Gastrocnemius medialis (tissue), 4 donors: Measurements from ENCODE around the gene RHOV. TPM values are rescaled to one million over a fixed set of nuclear protein-coding genes. Genes with fewer than 3 reads are reported as not detected.

Experiments
- ATAC-seq, 2 donors: fragments of 150-250 bp; one replicate each; pipeline ENCODE4 v1.9.1; 2016
- DNase-seq, 2 donors: peaks; one replicate each; pipeline ENCODE4 v3.0.0-alpha.2; 2019
- H3K27ac ChIP-seq, 4 donors: fragments of 200-600 bp; sonication (generic); 1 replicate in 1 of 4; 2 replicates in 3 of 4; pipeline ENCODE4 v1.5.1; 2016 to 2018; ENCODE audit warnings: mild to moderate bottlenecking in 2 of 4, moderate library complexity in 1 of 4
- H3K27me3 ChIP-seq, 3 donors: fragments of 200-600 bp; sonication (generic) in 2 of 3; 1 replicate in 1 of 3; 2 replicates in 2 of 3; pipeline versions ENCODE4 v1.5.1 to v1.6.0; 2016 to 2019; ENCODE audit warnings: mild to moderate bottlenecking in 1 of 3, moderate library complexity in 1 of 3
- H3K36me3 ChIP-seq, 2 donors: fragments of 200-600 bp; sonication (generic) in 1 of 2; one replicate each; pipeline ENCODE4 v1.5.1; 2017 to 2018
- H3K4me1 ChIP-seq, 2 donors: fragments of 200-600 bp; sonication (generic) in 1 of 2; one replicate each; pipeline ENCODE4 v1.5.1; 2016 to 2017; ENCODE audit warnings: mild to moderate bottlenecking in 2 of 2
- H3K4me3 ChIP-seq, 4 donors: fragments of 200-600 bp; sonication (generic) in 3 of 4; 1 replicate in 1 of 4; 2 replicates in 3 of 4; pipeline ENCODE4 v1.5.1; 2016 to 2019; ENCODE audit warnings: mild to moderate bottlenecking in 2 of 4
- H3K9me3 ChIP-seq, 3 donors: fragments of 200-600 bp; sonication (generic) in 2 of 3; 1 replicate in 1 of 3; 2 replicates in 2 of 3; pipeline ENCODE4 v1.5.1; 2016 to 2019
- CTCF ChIP-seq, 5 experiments: fragments of 450-650 bp in 3 of 5; fragments of 200-600 bp in 2 of 5; sonication (generic) in 2 of 5; IDR thresholded peaks in 4 of 5; conservative IDR thresholded peaks in 1 of 5; 1 replicate in 4 of 5; 2 replicates in 1 of 5; pipeline ENCODE4 v1.5.1; 2016 to 2019; ENCODE audit warnings: antibody characterized with exemption in 5 of 5, mild to moderate bottlenecking in 3 of 5, moderate library complexity in 3 of 5
- POLR2A ChIP-seq, 2 donors: fragments of 450-650 bp; IDR thresholded peaks; one replicate each; pipeline ENCODE4 v1.6.1; 2017; ENCODE audit warnings: antibody characterized with exemption in 2 of 2, mild to moderate bottlenecking in 2 of 2, moderate library complexity in 2 of 2
- in situ Hi-C, 4 donors: fragments of 200-750 bp; cut with MboI; loops; one replicate each; pipeline versions ENCODE4 v1.15.0 to v1.8.0; 2017; ENCODE audit warnings: low sequenced_read_pairs in 4 of 4
- intact Hi-C: fragments of 100-400 bp; cut with DNase I; formaldehyde crosslinking; loops from one replicate; pipeline ENCODE4 v1.15.1; 2023; ENCODE audit warnings: low total_unique reads
- total RNA-seq, 4 donors: library from RNA; depleted of rRNA; stranded (reverse); fragments of >200 nt; gene quantifications; one replicate each; pipeline versions ENCODE4 v1.1.0 to v1.2.3, GENCODE V29; 2016

The RHOV gene
- total RNA-seq, 4 donors from 2014 or later, result not detected

GRCh38 chr15:40906091-40906990, 32.3 kb upstream of the RHOV start:
- ATAC-seq (peak; percentile 69 to 77), DNase-seq (peak; percentile 88 to 94)
- TF ChIP-seq POLR2A (IDR thresholded peaks at IDR 0.05), result peak; percentile 54 to 58
- TF ChIP-seq CTCF (IDR thresholded peaks at IDR 0.05 in 4 of 5, conservative IDR thresholded peaks at IDR 0.05 in 1 of 5), result peak; percentile 91 to 97 (median 94)
- Histone ChIP-seq H3K4me3 (peak overlapping the region; percentile 56 to 62 (median 60)), H3K27me3 (no peaks in the 10 kb centered on the region), H3K36me3 (peaks cover 0 to 16% of the 10 kb centered on the region in 2 donors), H3K9me3 (no peaks in the 10 kb centered on the region), H3K27ac (peak overlapping the region; percentile 91 to 94 (median 93)), H3K4me1 (peaks cover 34 to 42% of the 10 kb centered on the region in 2 donors)
- intact Hi-C loops, result loop anchor here (1.0 to 5.0 kb wide), 6 partner anchors 31 to 496 kb away; partner anchors contain the start of genes INO80 and NDUFAF1
- in situ Hi-C loops, result loop anchor here (5.0 to 10.0 kb wide), 5 partner anchors 116 to 281 kb away; partner anchors contain the start of gene INO80 (in 1 of the 4)

GRCh38 chr15:40904552-40905201, 30.6 kb upstream of the RHOV start:
- Histone ChIP-seq H3K9me3 (no peaks in the 10 kb centered on the region), H3K27ac (peak overlapping the region; percentile 25 to 94 (median 78)), H3K4me3 (no peak overlapping the region), H3K4me1 (peaks cover 27 to 35% of the 10 kb centered on the region in 2 donors), H3K36me3 (peaks cover 0 to 33% of the 10 kb centered on the region in 2 donors), H3K27me3 (no peaks in the 10 kb centered on the region)
- no peak for TF ChIP-seq CTCF (IDR thresholded peaks at IDR 0.05 in 4 of 5, conservative IDR thresholded peaks at IDR 0.05 in 1 of 5)
- TF ChIP-seq POLR2A (IDR thresholded peaks at IDR 0.05), result no peak
- ATAC-seq (no peak), DNase-seq (no peak)
- intact Hi-C loops (loop anchor here (1.0 to 5.0 kb wide), 5 partner anchors 98 to 498 kb away; partner anchors contain the start of genes NDUFAF1, NUSAP1 and OIP5), in situ Hi-C loops (loop anchor here (5.0 to 10.0 kb wide), 5 partner anchors 118 to 283 kb away; partner anchors contain the start of gene INO80 (in 1 of the 4))

GRCh38 chr15:40902605-40903561, 28.8 kb upstream of the RHOV start:
- peaks cover 0 to 48% of the 10 kb centered on the region in 2 donors for H3K36me3 ChIP-seq
- no peak for TF ChIP-seq CTCF (IDR thresholded peaks at IDR 0.05 in 4 of 5, conservative IDR thresholded peaks at IDR 0.05 in 1 of 5)
- TF ChIP-seq POLR2A (IDR thresholded peaks at IDR 0.05), result no peak
- ATAC-seq, result no peak
- DNase-seq, result no peak
- H3K27ac ChIP-seq, result peak overlapping the region in 1 of 4 donors; percentile 94
- intact Hi-C loops, result no loop called here
- peaks cover 21 to 27% of the 10 kb centered on the region in 2 donors for H3K4me1 ChIP-seq
- in situ Hi-C loops, result loop anchor here (5.0 to 10.0 kb wide), 4 partner anchors 122 to 284 kb away; partner anchors contain the start of gene INO80 (in 1 of the 4)
- no peaks in the 10 kb centered on the region for H3K27me3 ChIP-seq
- H3K4me3 ChIP-seq, result no peak overlapping the region
- H3K9me3 ChIP-seq, result no peaks in the 10 kb centered on the region

- H3K4me1 ChIP-seq, result peaks cover 10 to 14% of the 10 kb centered on the region in 2 donors
- no peaks in the 10 kb centered on the region for H3K27me3 ChIP-seq
- TF ChIP-seq CTCF (IDR thresholded peaks at IDR 0.05 in 4 of 5, conservative IDR thresholded peaks at IDR 0.05 in 1 of 5) (no peak), POLR2A (IDR thresholded peaks at IDR 0.05) (no peak)
- H3K36me3 ChIP-seq, result peaks cover 0 to 58% of the 10 kb centered on the region in 2 donors
- DNase-seq, result no peak
- in situ Hi-C loops (loop anchor here (5.0 to 10.0 kb wide), 4 partner anchors 124 to 286 kb away; partner anchors contain the start of gene INO80 (in 1 of the 4)), intact Hi-C loops (no loop called here)
- ATAC-seq, result no peak
- no peak overlapping the region for H3K4me3 ChIP-seq
- H3K9me3 ChIP-seq, result no peaks in the 10 kb centered on the region
- H3K27ac ChIP-seq, result no peak overlapping the region
Observed at GRCh38 chr15:40901053-40901443, 27.0 kb upstream of the RHOV start.
